SH-SY5Y (cell line): ENCODE results near the gene RASGRF1.

ENCODE experiments used
- GATA2 ChIP-seq: IDR thresholded peaks from 2 replicates; pipeline ENCODE4 v1.6.1; 2011; ENCODE audit warnings: mild to moderate bottlenecking, low read depth, low read length
- GATA3 ChIP-seq: IDR thresholded peaks from 2 replicates; pipeline ENCODE4 v1.6.1; 2011; ENCODE audit warnings: low read depth, mild to moderate bottlenecking, low read length, moderate library complexity

DNA sequence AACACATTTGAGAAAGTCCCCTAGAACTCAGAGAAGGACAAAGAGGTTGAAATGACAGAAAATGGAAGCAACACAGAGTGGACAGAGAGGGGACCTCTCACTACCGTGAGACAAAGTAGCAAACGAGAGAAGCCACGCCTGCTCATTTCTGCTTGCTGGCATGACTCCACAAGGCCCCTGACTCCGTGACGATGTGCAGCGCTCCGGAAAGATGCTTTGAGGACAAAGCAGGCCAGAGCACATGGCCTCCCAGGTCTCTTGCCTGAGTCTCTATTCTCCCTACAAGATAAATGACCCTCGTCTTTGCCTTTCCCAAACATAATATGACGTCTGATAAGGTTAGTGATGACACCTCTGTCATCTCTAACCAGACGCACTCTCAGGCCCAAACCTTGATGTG, 81.9 kb downstream of the RASGRF1 start:
- TF ChIP-seq GATA2, result no peak
- TF ChIP-seq GATA3, result no peak
